Smooth muscle cell (in vitro differentiated cells): ENCODE data around the gene PGLYRP2. TPM values are rescaled to one million over a fixed set of nuclear protein-coding genes. Genes with fewer than 3 reads are reported as not detected.

Experiments
- DNase-seq: peaks from one replicate; lab custom pipeline; 2025; ENCODE audit not compliant: unreplicated experiment; lab: John Stamatoyannopoulos, UW
- H2AFZ ChIP-seq: fragments of 200-600 bp; sonication (generic); 2 replicates; pipeline ENCODE4 v1.6.0; 2016; ENCODE audit warnings: antibody characterized with exemption, low read depth, mild to moderate bottlenecking
- H3F3A ChIP-seq: fragments of 200-600 bp; sonication (generic); 2 replicates; pipeline ENCODE4 v1.6.0; 2017; ENCODE audit warnings: antibody characterized with exemption, low read depth
- H3K27ac ChIP-seq: fragments of 200-600 bp; sonication (generic); 2 replicates; pipeline ENCODE4 v1.5.1; 2016; ENCODE audit warnings: low read depth, mild to moderate bottlenecking
- H3K27me3 ChIP-seq: fragments of 200-600 bp; sonication (generic); 2 replicates; pipeline ENCODE4 v1.6.1; 2016; ENCODE audit warnings: low read depth, mild to moderate bottlenecking
- H3K36me3 ChIP-seq: fragments of 200-600 bp; sonication (generic); 2 replicates; pipeline ENCODE4 v1.5.1; 2016; ENCODE audit warnings: low read depth
- H3K4me1 ChIP-seq: fragments of 200-600 bp; sonication (generic); 2 replicates; pipeline ENCODE4 v1.5.1; 2016; ENCODE audit warnings: low read depth
- H3K4me2 ChIP-seq: fragments of 200-600 bp; sonication (generic); 2 replicates; pipeline ENCODE4 v1.6.0; 2016; ENCODE audit warnings: mild to moderate bottlenecking
- H3K4me3 ChIP-seq: fragments of 200-600 bp; sonication (generic); 2 replicates; pipeline ENCODE4 v1.5.1; 2016; ENCODE audit warnings: mild to moderate bottlenecking
- H3K79me2 ChIP-seq: fragments of 200-600 bp; sonication (generic); 2 replicates; pipeline ENCODE4 v1.6.0; 2016; ENCODE audit warnings: low read depth, mild to moderate bottlenecking
- H3K9ac ChIP-seq: fragments of 200-600 bp; sonication (generic); 2 replicates; pipeline ENCODE4 v1.6.0; 2016; ENCODE audit warnings: low read depth
- H3K9me3 ChIP-seq: fragments of 200-600 bp; sonication (generic); replicated peaks from 2 replicates; pipeline ENCODE4 v1.5.1; 2016; ENCODE audit warnings: low read depth
- H4K20me1 ChIP-seq: fragments of 200-600 bp; sonication (generic); 2 replicates; pipeline ENCODE4 v1.6.0; 2016; ENCODE audit warnings: low read depth
- WGBS: methylation state at CpG from one replicate; pipeline ENCODE4 v1.1.7; 2016; ENCODE audit warnings: low lambda C conversion rate; 5-methylcytosine and 5-hydroxymethylcytosine counted together
- polyA plus RNA-seq: library from polyadenylated mRNA; unstranded; fragments of >200 nt; fragmentation: Nextera tagmentation; extraction: Ambion mirVana; gene quantifications from 2 replicates; pipeline ENCODE4 v1.2.1, GENCODE V29; 2016
- total RNA-seq: library from RNA; depleted of rRNA; stranded (reverse); fragments of >200 nt; gene quantifications from 2 replicates; pipeline ENCODE4 v1.2.3, GENCODE V29; 2014
- TF ChIP-seq, protein P1 (sequence below): fragments of 200-600 bp; sonication (generic); IDR thresholded peaks from 2 replicates; pipeline ENCODE4 v1.5.1; 2017; ENCODE audit warnings: borderline replicate concordance, mild to moderate bottlenecking, antibody characterized with exemption; ENCODE audit not compliant: insufficient read depth, poor library complexity, severe bottlenecking

The PGLYRP2 gene
- total and polyA plus RNA-seq, 2 experiments from 2014 or later = not detected

DNA sequence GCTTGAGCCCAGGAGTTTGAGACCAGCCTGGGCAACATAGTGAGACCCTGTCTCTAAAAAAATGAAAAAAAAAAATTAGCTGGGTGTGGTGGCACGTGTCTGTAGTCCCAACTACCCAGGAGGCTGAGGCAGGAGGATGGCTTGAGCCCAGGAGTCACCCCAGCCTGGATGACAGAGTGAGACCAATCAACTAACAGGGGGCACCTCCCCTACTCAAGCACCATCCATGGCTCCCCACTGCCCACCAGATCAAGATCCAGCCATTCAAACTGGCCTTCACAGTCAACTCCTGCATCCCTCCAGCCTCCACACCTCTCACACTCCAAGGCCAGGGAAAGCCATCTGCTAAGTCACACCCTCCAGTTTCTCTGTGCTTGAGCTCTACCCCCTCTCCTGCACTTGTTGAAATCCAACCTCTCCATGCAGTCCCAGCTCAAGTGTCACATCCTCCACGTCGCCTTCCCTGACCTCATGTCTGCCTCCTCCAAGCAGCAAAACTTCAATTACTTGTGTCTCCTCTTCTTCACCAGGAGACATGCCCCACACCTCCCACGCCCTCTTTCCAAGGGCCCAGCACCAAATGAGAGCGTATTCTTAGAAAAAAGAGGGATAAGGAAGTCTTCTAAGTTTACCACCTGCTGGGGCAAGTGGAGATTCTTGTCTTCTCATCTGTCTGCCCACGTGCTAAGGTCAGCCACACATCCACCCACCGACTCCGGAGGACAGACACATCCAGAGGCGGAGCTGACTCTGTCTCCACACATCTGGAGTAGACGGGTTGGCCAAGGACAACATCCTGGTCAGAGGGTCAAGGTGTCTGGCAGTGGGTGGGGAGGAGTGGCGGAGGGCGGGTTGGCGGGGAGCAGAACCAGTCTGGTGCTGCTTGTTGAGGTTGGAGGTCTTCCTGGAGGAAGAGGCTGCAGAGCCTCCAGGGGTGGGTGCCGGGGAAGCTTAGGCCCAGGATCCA, 28.1 kb upstream of the PGLYRP2 start:
- no peak overlapping the region for H2AFZ ChIP-seq
- WGBS = 71% methylated on average over 10 of the region's 14 CpGs
- no peaks in the 10 kb centered on the region for H3F3A ChIP-seq
- H3K4me3 ChIP-seq = no peak overlapping the region
- TF ChIP-seq, protein P1, sequence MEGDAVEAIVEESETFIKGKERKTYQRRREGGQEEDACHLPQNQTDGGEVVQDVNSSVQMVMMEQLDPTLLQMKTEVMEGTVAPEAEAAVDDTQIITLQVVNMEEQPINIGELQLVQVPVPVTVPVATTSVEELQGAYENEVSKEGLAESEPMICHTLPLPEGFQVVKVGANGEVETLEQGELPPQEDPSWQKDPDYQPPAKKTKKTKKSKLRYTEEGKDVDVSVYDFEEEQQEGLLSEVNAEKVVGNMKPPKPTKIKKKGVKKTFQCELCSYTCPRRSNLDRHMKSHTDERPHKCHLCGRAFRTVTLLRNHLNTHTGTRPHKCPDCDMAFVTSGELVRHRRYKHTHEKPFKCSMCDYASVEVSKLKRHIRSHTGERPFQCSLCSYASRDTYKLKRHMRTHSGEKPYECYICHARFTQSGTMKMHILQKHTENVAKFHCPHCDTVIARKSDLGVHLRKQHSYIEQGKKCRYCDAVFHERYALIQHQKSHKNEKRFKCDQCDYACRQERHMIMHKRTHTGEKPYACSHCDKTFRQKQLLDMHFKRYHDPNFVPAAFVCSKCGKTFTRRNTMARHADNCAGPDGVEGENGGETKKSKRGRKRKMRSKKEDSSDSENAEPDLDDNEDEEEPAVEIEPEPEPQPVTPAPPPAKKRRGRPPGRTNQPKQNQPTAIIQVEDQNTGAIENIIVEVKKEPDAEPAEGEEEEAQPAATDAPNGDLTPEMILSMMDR = no peak
- no peaks in the 10 kb centered on the region for H3K27me3 ChIP-seq
- no peak overlapping the region for H3K9ac ChIP-seq
- no peaks in the 10 kb centered on the region for H3K79me2 ChIP-seq
- no peaks in the 10 kb centered on the region for H3K36me3 ChIP-seq
- H3K4me2 ChIP-seq = no peak overlapping the region
- H3K4me1 ChIP-seq = no peaks in the 10 kb centered on the region
- no peak for DNase-seq
- no peaks in the 10 kb centered on the region for H4K20me1 ChIP-seq
- H3K27ac ChIP-seq = no peak overlapping the region
- no peaks in the 10 kb centered on the region for H3K9me3 ChIP-seq

DNA sequence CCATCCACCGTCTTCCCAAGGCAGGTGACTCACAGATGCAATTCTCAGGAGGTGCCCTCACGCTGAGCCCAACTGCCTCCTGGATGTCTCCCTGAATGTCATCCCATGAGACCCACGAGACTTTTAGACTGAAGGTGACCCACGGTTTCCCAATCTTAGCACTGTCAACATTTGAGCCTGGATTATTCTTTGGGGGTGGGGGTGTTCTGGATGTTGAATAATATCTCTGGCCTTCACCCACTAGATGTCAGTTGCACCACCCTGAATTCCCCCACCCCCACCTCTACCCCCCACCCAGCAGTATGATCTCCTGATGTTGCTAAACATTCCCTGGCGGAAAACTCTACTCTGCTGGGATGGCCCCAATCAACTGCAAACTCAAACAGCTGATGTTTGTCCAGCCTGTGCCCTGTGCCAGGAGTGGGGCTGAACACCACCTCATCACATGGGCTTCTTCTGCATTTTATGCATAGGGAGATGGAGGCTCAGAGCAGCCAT, 26.8 kb upstream of the PGLYRP2 start:
- DNase-seq = no peak
- Histone ChIP-seq H3K4me2 (no peak overlapping the region), H3K9ac (no peak overlapping the region), H3K36me3 (no peaks in the 10 kb centered on the region), H2AFZ (no peak overlapping the region), H4K20me1 (no peaks in the 10 kb centered on the region), H3K27me3 (no peaks in the 10 kb centered on the region), H3K79me2 (no peaks in the 10 kb centered on the region), H3K4me3 (no peak overlapping the region), H3K9me3 (no peaks in the 10 kb centered on the region), H3K4me1 (no peaks in the 10 kb centered on the region), H3F3A (no peaks in the 10 kb centered on the region), H3K27ac (no peak overlapping the region)
- TF ChIP-seq, protein P1 = no peak
- WGBS = 66% methylated on average over 5 of the region's 5 CpGs

GRCh38 chr19:15502264-15502663, 23.0 kb upstream of the PGLYRP2 start:
- Histone ChIP-seq H3K36me3 (no peaks in the 10 kb centered on the region), H3F3A (no peaks in the 10 kb centered on the region), H3K4me3 (no peak overlapping the region), H3K79me2 (no peaks in the 10 kb centered on the region), H3K27me3 (no peaks in the 10 kb centered on the region), H3K4me2 (no peak overlapping the region), H3K9me3 (no peaks in the 10 kb centered on the region), H3K27ac (no peak overlapping the region), H3K4me1 (no peaks in the 10 kb centered on the region), H3K9ac (no peak overlapping the region), H4K20me1 (no peaks in the 10 kb centered on the region), H2AFZ (no peak overlapping the region)
- no peak for DNase-seq
- WGBS = 100% methylated on average over 1 of the region's 1 CpG
- TF ChIP-seq, protein P1 = no peak
